ELF-1 (cell line): Measurements from ENCODE around the gene TMEM250.

Source experiments
- DNase-seq: peaks from one replicate; pipeline ENCODE4 v3.0.0-alpha.2; 2016; ENCODE audit warnings: low read depth, low spot score

TMEM250 gene

DNA sequence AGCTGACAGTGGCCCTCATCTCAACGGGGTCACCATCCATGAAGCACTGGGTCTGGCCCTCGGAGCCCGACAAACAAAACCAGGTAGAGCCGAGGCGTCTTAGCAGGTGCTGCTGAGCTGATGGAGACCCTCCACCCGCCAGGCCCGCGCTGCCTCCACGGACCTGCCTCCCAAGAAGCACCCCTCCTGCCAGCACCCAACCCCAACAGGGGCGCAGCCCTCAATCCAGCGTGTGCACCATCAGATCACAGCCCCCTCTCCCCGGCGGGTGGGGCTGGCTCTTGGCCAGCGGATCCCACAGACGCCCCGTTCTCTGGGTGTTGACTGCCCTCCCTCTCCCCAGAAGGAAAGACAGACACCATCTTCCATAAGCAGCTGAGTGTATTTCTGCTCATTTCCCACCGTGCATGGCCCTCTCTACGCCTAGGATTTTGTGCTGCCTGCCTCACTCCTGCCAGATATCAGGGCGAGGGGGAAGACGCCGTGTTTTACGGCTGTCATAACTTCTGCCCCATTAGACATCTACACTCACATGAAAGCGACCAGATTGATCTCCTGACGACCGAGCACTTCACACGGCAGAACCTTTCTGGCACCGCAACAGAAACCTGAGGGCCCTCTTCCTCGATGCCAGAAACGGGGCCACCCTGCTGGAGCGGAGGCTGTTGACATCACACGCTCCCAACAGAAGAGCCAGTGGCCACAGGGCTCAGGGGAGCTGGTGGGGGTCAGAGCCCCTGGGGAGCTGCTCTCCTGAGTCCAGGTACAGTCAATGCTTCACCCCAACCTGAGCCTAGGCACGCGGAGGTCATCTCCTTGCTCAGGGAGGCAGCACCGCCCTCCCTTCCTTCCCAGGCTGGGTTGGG lies 35.9 kb downstream of the TMEM250 start:
- no peak for DNase-seq

DNA sequence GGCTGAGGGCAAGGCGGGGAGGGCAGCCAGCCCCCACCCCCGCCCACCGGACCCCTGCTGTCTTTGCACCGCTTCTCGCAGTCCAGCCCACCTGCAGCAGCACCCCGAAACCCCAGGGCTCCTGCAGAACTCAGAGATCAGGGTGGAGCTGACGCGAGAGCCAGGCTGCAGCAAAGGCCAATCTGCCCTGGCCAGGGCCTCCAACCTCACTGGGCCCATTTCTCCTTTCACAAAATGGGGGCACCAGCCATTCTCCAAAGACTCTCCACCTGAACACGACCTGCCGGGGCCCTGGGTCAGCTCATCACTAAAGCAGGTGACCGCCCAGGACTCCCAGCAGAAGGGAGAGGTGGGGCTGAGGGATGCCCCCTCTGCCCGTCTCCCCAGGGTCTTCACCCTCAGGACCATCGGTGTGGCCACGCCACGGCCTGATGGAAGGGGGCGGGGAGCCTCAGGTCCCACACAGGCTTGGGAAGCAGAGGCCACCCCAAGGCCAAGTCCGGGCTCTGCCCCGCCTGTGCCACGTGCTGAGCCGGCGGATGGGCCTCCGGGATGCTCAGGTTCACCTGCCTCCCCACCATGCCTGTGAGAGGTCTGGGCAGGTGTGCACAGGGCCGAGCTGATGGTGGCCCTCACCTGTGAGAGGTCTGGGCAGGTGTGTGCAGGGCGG lies 36.7 kb downstream of the TMEM250 start:
- no peak for DNase-seq

DNA sequence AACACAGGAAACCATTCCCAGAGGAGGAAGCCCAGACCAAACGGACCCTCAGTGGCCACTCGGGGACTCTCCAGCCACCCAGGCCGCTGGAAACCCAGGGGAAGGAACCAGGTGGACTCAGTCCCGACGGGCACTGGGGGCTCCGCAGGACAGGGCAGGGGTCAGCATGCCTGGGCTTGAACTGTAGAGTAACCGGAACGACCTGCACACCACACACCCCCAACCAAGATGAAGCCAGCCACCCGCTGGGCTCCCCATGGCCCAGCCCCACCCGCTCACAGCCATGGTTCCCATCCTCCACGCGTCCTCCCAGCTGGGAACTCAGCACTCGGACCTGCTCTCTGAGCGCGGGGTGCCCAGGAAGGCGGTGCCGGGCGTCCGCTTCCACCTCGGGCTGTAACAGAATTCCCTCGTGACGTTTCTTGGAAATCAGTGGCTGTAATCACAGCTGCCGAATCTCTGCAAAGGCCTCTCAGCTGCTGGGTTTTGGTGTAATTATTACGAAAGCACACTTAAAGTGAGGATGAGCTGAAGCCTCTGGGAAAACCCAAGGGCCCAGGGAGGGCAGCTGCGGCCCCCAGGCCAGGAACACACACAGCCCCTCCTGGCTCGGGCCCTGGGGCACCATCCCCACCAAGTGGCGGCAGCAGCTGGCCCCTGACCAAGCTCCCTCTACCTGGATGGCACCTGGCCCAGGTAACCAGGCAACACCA lies 37.4 kb downstream of the TMEM250 start:
- no peak for DNase-seq

DNA sequence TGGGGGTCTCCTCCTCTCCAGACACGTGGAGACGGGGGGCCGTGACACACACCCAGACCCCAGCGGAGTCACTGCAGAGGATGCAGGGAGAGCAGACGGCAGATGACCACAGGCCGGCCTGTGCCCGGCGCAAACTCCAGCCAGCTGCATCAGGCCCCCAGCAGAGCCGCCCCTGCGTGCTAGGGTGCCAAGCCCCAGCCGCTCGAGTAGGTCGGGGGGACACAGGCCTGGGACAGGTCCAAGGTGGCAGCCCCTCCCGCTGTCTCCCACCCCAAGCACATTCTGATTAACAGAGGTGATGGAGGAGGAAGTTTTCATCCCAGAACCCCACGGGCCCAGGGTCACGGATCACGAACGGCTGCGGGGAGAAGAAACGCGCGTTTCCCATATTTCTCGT lies 38.0 kb downstream of the TMEM250 start:
- DNase-seq: no peak

DNA sequence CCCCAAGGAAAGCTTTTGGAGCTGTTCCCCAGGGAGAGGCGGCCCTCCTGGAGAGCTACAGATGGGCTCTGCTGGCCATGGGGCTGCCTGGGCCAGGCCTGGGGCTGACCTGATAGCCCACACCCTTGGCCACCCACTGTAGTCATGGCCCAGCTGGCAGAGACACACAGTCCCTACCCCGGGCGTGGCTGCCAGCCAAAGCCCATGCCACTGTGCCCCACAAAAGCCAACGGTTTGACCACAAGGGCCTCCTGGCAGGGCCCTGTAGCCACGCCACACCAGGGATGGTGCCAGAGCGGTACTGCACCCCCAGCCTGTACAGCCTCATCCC lies 38.8 kb downstream of the TMEM250 start:
- DNase-seq: no peak

DNA sequence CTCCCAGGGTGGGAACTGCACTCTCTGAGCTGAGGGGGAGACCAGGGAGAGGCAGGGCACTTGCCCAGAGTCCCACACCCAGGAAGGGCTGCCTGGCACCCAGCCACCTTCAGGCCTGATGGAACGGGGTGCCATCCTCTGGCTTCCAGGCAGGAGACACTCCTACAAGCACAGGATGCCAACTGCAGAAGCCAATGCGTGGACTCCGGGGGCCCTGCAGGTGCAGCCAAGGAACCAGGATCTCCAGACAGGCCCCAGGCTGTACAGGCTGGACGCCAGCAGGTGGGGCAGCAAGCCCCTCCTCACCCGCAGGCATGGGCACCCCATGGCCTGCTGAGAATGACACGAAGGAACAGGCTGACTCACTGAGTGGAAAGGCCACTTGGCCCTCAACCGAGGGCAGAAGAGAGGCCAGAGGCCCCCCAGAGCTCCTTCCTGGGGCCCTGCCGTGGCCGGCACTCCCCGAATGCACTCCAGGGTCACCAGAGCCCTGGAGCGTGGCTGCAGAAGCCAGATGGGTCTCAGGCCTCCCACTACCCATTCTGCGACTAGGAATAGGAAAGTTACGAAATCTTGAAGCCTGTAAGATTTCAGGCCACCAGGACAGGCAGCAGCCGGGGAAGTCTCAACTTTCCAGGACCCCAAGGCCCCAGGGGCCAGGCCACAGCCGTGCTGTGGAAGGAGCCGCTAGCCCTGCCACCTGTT lies 39.3 kb downstream of the TMEM250 start:
- DNase-seq: no peak

DNA sequence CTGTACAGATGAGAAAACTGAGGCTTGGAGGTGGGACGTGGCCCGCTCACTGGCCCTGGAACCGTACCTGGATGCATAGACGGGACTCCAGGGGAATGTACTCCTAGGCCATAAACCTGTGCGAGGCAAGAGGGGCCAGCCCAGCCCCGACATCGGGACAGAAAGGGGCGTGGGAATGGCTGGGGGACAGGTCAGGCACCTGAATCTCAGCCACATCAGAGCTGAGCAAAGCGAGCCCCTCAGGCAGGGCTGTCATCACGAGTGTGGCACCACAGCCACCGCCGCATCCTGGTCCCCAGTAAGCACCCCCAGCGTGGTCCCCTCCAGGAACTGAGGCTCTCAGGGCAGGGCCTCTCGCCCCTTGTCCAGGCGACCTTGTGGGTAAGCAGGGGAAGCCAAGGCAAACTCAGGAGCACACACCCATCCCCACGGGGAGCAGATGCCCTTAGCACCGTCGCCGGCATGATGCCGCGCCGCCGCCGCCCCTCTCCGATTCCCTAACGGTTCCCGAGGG lies 40.1 kb downstream of the TMEM250 start:
- DNase-seq: no peak

DNA sequence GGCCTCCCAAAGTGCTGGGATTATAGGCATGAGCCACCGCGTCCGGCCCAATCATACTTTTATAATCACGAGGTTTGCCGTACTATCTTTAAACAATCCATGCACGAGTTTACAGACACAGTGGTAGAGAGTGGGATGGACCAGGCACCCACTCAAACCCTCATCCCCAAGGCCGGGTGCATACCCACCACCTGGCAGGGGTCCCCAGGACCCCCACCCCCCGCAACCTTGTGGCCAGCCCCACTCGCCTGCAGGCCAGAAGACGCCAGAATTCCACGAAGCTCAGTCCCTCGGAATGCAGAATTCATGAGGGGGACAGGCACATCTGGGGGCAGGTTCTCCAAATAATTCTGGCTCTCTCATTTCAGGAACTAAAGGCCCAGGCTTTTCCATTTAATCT lies 40.7 kb downstream of the TMEM250 start:
- no peak for DNase-seq

DNA sequence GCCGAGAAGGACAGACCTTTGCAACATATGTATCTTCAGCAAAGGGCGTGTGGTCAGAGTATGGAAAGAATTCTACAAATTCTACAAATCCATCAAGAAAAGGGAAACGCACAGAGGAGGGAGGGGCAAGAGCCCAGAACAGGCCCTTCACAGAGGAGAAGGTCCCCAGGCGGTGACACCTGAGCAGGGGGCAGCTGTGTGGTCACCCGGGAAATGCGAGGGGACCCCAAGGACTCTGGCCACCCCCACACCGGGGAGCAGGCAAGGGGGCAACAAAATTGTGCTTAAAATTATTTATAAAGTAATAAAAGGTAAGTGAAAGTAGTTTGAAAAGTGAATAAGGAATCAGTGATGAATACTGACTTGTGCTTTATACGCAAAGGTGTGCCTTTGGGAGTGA lies 41.2 kb downstream of the TMEM250 start:
- DNase-seq: no peak

DNA sequence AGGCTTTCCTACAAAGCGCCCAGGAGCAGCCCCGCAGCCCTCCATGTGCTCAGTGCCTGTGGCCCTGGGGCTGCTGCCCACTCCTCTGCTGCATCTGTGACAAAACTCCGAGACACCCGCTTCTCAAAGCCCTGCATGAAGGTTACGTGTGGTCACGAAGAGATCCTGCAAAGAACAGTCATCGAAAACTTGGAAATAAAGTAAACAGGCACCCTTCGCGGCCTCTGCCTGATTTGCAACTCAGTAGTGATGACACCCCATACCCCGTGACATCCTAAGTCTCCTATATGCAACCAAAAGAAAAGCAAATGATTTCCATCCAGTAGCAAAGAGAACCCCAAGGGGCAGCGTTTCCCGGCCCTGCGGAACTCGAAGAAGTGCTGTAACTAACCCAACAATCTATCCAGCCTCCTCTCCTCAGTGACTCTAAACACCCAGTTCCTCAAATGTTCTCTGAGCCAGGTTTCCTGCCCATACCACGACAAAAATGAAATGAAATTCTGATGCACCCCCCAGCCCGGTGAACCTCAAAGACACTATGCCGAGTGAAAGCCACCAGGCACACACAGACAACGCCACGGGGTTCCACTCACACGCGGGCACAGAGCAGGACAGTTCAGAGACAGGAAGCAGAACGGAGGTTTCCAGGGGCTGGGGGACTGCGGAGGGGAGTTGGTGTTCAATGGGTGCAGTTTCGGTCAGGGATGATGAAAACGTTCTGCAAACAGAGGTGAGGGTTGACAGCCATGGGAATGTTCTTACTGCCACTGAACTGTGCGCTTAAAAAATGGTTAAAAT lies 42.6 kb downstream of the TMEM250 start:
- DNase-seq: no peak

DNA sequence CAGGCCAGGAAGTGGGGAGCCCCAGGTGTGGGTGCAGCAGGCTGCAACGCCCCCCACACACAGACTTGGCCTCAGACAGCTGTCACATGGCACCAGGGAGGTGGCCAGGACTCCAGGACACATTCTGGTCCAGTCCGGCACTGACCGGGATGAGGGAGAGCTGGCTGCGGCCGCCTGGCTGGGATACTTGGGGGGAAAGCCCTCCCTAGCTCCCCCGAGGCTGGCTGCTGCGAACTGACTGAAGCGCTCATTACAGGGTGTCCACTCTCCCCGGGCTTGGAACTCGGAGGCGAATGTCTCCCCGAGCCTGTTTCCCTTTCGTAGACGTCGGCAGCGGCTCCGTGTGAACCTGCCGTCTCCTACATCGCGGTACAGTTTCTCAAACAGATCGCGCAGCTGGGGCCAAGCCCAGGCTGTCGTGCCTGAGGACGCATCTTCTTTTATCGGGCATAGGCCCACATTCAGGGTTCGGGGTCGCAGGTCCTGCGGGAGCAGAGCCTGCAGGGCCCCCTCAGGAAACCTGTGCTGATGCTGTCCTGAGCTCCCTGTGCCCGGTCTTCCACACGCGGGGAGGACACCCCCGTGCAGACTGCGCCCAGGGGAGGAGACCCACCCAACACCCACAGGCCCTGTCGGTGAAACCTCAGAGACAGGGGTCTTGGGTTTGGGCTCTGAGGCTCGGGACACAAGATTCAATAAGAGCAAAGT lies 43.4 kb downstream of the TMEM250 start:
- DNase-seq: no peak

DNA sequence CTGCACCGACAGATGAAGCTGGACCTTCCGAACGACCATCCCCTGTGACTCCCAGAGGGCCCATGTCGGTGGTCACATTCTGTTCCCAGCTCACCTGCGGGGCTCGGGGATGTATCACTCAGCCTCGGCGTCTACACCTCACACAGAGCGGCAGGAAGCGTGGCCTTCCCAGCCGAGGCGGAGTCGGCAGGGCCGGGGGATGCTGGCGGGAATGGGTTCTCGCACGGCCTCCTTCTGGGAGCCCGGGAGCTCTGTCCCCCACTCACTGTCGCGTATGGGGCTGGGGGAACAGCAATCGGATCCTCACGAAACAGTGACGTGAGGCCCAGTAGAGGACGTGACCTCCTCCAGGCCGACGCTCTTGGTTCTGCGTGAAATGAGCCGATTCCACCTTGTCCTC lies 44.0 kb downstream of the TMEM250 start:
- DNase-seq: no peak
